ENCODE results near the gene KCNJ6. TPM values are rescaled to one million over a fixed set of nuclear protein-coding genes. Genes with fewer than 3 reads are reported as not detected.

KCNJ6 gene
- total and polyA plus RNA-seq, 2 of the 8 experiments (the other 6 are each of a cell fraction or from before 2014, with no cell fraction given) = 0.51 to 1.2 TPM

- Histone ChIP-seq H4K5ac (ENCODE audit: insufficient read length, low read depth, low read length) (no peak overlapping the region), H3K4me1 (replicated peaks in 1 of 4; ENCODE audit: control insufficient read depth in 3 of 4, insufficient read depth in 4 of 4, low read length in 3 of 4) (no peaks in the 10 kb centered on the region), H3K79me2 (ENCODE audit: control insufficient read depth in 1 of 2, insufficient read depth in 2 of 2, low read length in 2 of 2) (no peaks in the 10 kb centered on the region), H2BK5ac (ENCODE audit: low read depth, low read length) (no peak overlapping the region), H3K23me2 (ENCODE audit: low read depth, low read length) (no peaks in the 10 kb centered on the region), H3K14ac (ENCODE audit: insufficient read length) (no peak overlapping the region), H4K20me1 (replicated peaks in 1 of 2; ENCODE audit: control insufficient read depth in 1 of 2, insufficient read depth in 2 of 2, low read length in 2 of 2) (no peaks in the 10 kb centered on the region), H2AFZ (ENCODE audit: low read length) (no peak overlapping the region), H3K9ac (replicated peaks in 1 of 4; ENCODE audit: extremely low read depth in 1 of 4, low read depth in 3 of 4, low read length in 3 of 4) (no peak overlapping the region), H2BK20ac (ENCODE audit: low read length) (no peak overlapping the region), H3K4me2 (ENCODE audit: insufficient read depth in 1 of 2, low read depth in 2 of 2, low read length in 2 of 2) (no peak overlapping the region), H4K8ac (ENCODE audit: extremely low read depth, insufficient read depth, low read length) (no peak overlapping the region), H3K4ac (replicated peaks; ENCODE audit: insufficient read length, low read depth, low read length) (no peak overlapping the region), H2BK120ac (replicated peaks; ENCODE audit: low read depth, low read length) (no peak overlapping the region), H3K27me3 (replicated peaks in 1 of 4; ENCODE audit: control insufficient read depth in 3 of 4, extremely low read depth in 1 of 4, insufficient read depth in 3 of 4, low read length in 3 of 4) (no peaks in the 10 kb centered on the region), H3K4me3 (ENCODE audit: extremely low read depth in 1 of 4, insufficient read depth in 2 of 4, low read depth in 3 of 4, low read length in 4 of 4) (no peak overlapping the region), H3K9me3 (ENCODE audit: insufficient read depth in 2 of 2, low read depth in 1 of 2, low read length in 1 of 2) (no peaks in the 10 kb centered on the region), H3K79me1 (ENCODE audit: low read depth, low read length) (no peaks in the 10 kb centered on the region), H3K27ac (ENCODE audit: low read depth, low read length) (no peak overlapping the region), H4K91ac (replicated peaks; ENCODE audit: insufficient read length, low read length) (no peak overlapping the region), H3K36me3 (ENCODE audit: control insufficient read depth in 2 of 4, insufficient read depth in 4 of 4, low read length in 3 of 4) (no peaks in the 10 kb centered on the region), H3K18ac (ENCODE audit: extremely low read depth, low read length) (no peak overlapping the region), H2BK15ac (ENCODE audit: low read length) (no peak overlapping the region), H2BK12ac (ENCODE audit: low read depth, low read length) (no peak overlapping the region), H3K23ac (ENCODE audit: insufficient read length) (no peak overlapping the region), H3K56ac (replicated peaks; ENCODE audit: insufficient read length, low read depth, low read length) (no peak overlapping the region), H2AK5ac (ENCODE audit: low read depth, low read length) (no peak overlapping the region)
- FAIRE-seq = no peak
- TF ChIP-seq SP2 (IDR thresholded peaks at IDR 0.05; ENCODE audit: low read length) = no peak
- TF ChIP-seq TCF12 (IDR thresholded peaks at IDR 0.05; ENCODE audit: low read depth, low read length) = no peak
- TF ChIP-seq EGR1 (IDR thresholded peaks at IDR 0.05; ENCODE audit: borderline replicate concordance, low read depth, low read length) = no peak
- no peak for TF ChIP-seq RXRA (IDR thresholded peaks at IDR 0.05; ENCODE audit: insufficient read depth, low read depth, low read length)
- 87% methylated on average over 4 of the region's 4 CpGs; no CpG with 5 or more reads in 1 of the 2 experiments for WGBS, 2 experiments (ENCODE audit: extremely low coverage in 1 of 2, insufficient coverage in 1 of 2, insufficient read length in 1 of 2, insufficient replicate concordance in 2 of 2, low coverage in 1 of 2, low lambda C conversion rate in 2 of 2, missing lambda C conversion rate in 1 of 2)
- CTCF ChIA-PET (ENCODE audit: partially characterized antibody) = no interaction called here
- POLR2A ChIA-PET (ENCODE audit: partially characterized antibody) = no interaction called here
- DNase-seq (ENCODE audit: low read depth in 1 of 2, low spot score in 2 of 2) = no peak
Observed at GRCh38 chr21:37939838-37940237, 23.6 kb upstream of the KCNJ6 start.
